ENCODE data around the gene UBE2O. TPM values are rescaled to one million over a fixed set of nuclear protein-coding genes. Genes with fewer than 3 reads are reported as not detected.
A peak's percentile ranks its signal among the peaks of the same experiment; 100 is the strongest.

The UBE2O gene
- total RNA-seq, 1 experiment from 2014 or later: 64.7 TPM

- peaks cover 6% of the 10 kb centered on the region for H3F3A ChIP-seq (ENCODE audit: low read length, unreplicated experiment)
- DNase-seq (no peak), ATAC-seq (no peak)
- H3K9me3 ChIP-seq (ENCODE audit: low read length): no peaks in the 10 kb centered on the region
- intact Hi-C loops (cut with micrococcal nuclease): no loop called here
- H3K79me2 ChIP-seq (ENCODE audit: low read length): peaks cover 11% of the 10 kb centered on the region
- peaks cover 27% of the 10 kb centered on the region for H3K4me1 ChIP-seq (ENCODE audit: insufficient read depth, low read length)
- H3K36me3 ChIP-seq (ENCODE audit: low read depth, low read length): peaks cover 18% of the 10 kb centered on the region
- H2AFZ ChIP-seq (ENCODE audit: low read length): no peak overlapping the region
- no peak overlapping the region for H3K27ac ChIP-seq (ENCODE audit: low read length)
- no peaks in the 10 kb centered on the region for H4K20me1 ChIP-seq (ENCODE audit: low read length)
- POLR2A ChIA-PET (ENCODE audit: unreplicated experiment): interaction anchor here (0.6 to 0.7 kb wide), 3 partner anchors 75 to 295 kb away, joined by 3 to 9 read pairs (median 5); no protein-coding TSS in a partner anchor
- no peak overlapping the region for H3K4me2 ChIP-seq (ENCODE audit: low read length)
- TF ChIP-seq, protein P1, sequence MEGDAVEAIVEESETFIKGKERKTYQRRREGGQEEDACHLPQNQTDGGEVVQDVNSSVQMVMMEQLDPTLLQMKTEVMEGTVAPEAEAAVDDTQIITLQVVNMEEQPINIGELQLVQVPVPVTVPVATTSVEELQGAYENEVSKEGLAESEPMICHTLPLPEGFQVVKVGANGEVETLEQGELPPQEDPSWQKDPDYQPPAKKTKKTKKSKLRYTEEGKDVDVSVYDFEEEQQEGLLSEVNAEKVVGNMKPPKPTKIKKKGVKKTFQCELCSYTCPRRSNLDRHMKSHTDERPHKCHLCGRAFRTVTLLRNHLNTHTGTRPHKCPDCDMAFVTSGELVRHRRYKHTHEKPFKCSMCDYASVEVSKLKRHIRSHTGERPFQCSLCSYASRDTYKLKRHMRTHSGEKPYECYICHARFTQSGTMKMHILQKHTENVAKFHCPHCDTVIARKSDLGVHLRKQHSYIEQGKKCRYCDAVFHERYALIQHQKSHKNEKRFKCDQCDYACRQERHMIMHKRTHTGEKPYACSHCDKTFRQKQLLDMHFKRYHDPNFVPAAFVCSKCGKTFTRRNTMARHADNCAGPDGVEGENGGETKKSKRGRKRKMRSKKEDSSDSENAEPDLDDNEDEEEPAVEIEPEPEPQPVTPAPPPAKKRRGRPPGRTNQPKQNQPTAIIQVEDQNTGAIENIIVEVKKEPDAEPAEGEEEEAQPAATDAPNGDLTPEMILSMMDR (conservative IDR thresholded peaks at IDR 0.05; ENCODE audit: low read depth, low read length): no peak
- TF ChIP-seq EZH2phosphoT487 (IDR thresholded peaks at IDR 0.05; ENCODE audit: borderline replicate concordance, low read length): no peak
- TF ChIP-seq EZH2 (IDR thresholded peaks at IDR 0.05; ENCODE audit: low read length, unreplicated experiment): no peak
- no peaks in the 10 kb centered on the region for H3K27me3 ChIP-seq (ENCODE audit: low read length)
- CTCF ChIA-PET: interaction anchor here (0.5 kb wide), 2 partner anchors 9 to 188 kb away, joined by 3 to 8 read pairs; no protein-coding TSS in a partner anchor
- no peaks in the 10 kb centered on the region for H3K9me2 ChIP-seq (replicated peaks; ENCODE audit: low read length)
- no peak overlapping the region for H3K4me3 ChIP-seq (ENCODE audit: low read length)
- no peak overlapping the region for H3K9ac ChIP-seq (ENCODE audit: low read length)
- no TSS peak for BruUV-seq (replicated peaks)
Measured at GRCh38 chr17:76390003-76390421, 62.9 kb downstream of the UBE2O start.

DNA sequence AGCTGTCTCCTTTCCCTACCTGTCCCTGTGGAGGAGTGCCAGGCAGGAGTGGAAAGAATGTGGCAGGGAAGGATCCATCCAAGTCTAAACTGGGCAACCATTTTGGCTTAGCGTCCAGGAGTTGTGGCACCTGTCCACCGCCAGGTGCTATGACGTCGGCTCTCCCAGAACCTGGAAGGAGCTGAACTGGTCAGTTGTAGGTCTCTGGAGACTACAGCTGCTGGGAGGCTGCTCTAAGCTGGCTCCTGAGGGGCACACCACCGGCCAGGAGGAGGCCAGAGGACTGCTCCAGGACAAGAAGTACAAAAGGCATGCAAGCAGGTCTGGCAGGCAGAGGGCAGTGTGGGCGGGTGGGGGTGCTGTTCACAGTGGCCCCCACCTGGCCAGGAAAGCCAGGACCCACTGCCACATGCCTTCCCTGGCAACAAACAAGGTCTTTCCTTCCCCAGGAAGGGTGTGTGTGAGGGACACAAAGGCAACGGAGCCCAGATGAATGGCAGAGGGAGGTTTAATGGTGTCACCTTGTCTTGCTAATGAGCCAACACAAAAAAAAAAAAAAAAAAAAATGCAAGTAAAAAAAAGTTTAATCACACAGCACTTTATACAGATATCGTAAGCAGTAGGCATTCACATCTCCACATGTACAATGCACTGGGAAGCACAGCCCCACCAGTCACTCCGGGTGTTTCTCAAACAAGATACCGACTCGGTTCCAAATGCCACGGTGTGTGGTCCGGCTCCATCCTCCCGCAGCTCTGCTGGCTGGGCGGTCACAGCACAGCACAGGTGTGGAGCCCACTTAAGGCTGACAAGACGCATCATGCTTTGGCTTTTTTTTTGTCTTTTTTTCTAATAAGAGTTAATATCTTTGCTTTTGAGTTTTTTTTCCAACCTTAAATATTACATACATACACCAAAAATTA lies 63.7 kb downstream of the UBE2O start:
- no peak for DNase-seq
- Histone ChIP-seq H4K20me1 (ENCODE audit: low read length) (no peaks in the 10 kb centered on the region), H3K27me3 (ENCODE audit: low read length) (no peaks in the 10 kb centered on the region), H3K9me3 (ENCODE audit: low read length) (no peaks in the 10 kb centered on the region), H3F3A (ENCODE audit: low read length, unreplicated experiment) (no peaks in the 10 kb centered on the region), H3K36me3 (ENCODE audit: low read depth, low read length) (peaks cover 18% of the 10 kb centered on the region), H3K4me1 (ENCODE audit: insufficient read depth, low read length) (peaks cover 19% of the 10 kb centered on the region), H3K9ac (ENCODE audit: low read length) (no peak overlapping the region), H3K27ac (ENCODE audit: low read length) (no peak overlapping the region), H3K4me2 (ENCODE audit: low read length) (no peak overlapping the region), H3K9me2 (replicated peaks; ENCODE audit: low read length) (no peaks in the 10 kb centered on the region), H3K79me2 (ENCODE audit: low read length) (peaks cover 11% of the 10 kb centered on the region), H3K4me3 (ENCODE audit: low read length) (no peak overlapping the region), H2AFZ (ENCODE audit: low read length) (no peak overlapping the region)
- ChIA-PET CTCF (interaction anchor here (0.5 to 0.8 kb wide), 3 partner anchors 57 to 258 kb away, joined by 4 to 8 read pairs (median 5); no protein-coding TSS in a partner anchor), POLR2A (ENCODE audit: unreplicated experiment) (interaction anchor here (0.6 to 0.7 kb wide), 3 partner anchors 74 to 294 kb away, joined by 3 to 9 read pairs (median 5); no protein-coding TSS in a partner anchor)
- ATAC-seq: no peak
- BruUV-seq (replicated peaks): TSS peak; percentile 4
- TF ChIP-seq, protein P1 (conservative IDR thresholded peaks at IDR 0.05; ENCODE audit: low read depth, low read length): 0 out of 2 replicates have a peak, but pooled peaks have one; percentile 34
- TF ChIP-seq EZH2 (IDR thresholded peaks at IDR 0.05; ENCODE audit: low read length, unreplicated experiment): no peak
- intact Hi-C loops (cut with micrococcal nuclease): loop anchor here (5.0 kb wide), 1 partner anchor 37 kb away; the partner anchor contains the start of gene PRPSAP1

Measured in PC-3 (cell line).